ENCODE measurements around the gene FEM1A. TPM values are rescaled to one million over a fixed set of nuclear protein-coding genes. Genes with fewer than 3 reads are reported as not detected.
"Not testable (repeated sequence)": the region's sequence is repeated elsewhere in the genome, so short reads cannot be mapped to it uniquely, and the experiment has no call there.

Gene FEM1A
- total RNA-seq, 1 donor = 13.8 TPM

- not testable (repeated sequence) for H3K4me3 ChIP-seq (ENCODE audit: low read depth, low read length); DNase-seq (ENCODE audit: low read depth)
Measured at GRCh38 chr19:4793278-4793677, 1.7 kb downstream of the FEM1A start.

DNA sequence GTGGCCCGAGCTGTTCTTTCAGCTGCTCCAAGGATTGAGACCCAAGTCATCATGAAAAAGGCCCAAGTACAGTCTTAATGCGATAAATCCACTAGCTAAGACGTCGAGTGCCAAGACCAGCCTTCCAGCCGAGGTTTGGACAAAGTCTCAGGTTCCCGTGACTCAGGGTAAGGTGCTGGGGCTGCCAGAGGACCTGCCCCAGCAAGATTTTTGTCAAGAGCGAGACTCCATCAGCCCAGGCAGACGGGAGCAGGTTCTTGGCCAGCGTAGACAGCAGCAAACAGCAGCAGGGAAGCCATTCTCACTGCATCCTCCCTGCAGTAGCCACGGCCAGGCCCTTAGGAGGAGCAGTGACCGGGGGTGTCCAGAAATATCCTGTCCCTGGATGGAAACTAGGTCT lies 3.4 kb downstream of the FEM1A start:
- no peak for DNase-seq (ENCODE audit: low read depth)
- TF ChIP-seq, protein P1, sequence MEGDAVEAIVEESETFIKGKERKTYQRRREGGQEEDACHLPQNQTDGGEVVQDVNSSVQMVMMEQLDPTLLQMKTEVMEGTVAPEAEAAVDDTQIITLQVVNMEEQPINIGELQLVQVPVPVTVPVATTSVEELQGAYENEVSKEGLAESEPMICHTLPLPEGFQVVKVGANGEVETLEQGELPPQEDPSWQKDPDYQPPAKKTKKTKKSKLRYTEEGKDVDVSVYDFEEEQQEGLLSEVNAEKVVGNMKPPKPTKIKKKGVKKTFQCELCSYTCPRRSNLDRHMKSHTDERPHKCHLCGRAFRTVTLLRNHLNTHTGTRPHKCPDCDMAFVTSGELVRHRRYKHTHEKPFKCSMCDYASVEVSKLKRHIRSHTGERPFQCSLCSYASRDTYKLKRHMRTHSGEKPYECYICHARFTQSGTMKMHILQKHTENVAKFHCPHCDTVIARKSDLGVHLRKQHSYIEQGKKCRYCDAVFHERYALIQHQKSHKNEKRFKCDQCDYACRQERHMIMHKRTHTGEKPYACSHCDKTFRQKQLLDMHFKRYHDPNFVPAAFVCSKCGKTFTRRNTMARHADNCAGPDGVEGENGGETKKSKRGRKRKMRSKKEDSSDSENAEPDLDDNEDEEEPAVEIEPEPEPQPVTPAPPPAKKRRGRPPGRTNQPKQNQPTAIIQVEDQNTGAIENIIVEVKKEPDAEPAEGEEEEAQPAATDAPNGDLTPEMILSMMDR (IDR thresholded peaks at IDR 0.05; ENCODE audit: insufficient read depth, low read depth, low read length) = no peak
- H3K4me3 ChIP-seq (ENCODE audit: low read depth, low read length) = no peak overlapping the region

DNA sequence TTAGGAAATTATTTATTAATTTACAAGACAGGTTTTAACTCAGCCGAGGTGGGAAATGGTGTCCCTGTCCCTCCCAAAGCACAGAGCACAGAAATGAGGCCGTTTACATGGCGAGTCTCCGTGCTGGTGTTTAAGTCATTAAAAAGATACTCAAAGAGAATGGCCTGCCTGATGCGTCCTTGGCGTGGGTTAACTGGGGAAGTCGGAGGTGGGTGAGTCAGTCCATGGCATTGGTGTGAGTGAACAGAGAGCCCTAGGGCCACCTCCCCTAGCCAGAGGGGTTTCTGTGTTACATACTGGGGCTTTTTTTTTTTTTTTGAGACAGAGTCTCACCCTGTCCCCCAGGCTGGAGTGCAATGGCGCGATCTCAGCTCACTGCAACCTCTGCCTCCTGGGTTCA lies 3.9 kb downstream of the FEM1A start:
- TF ChIP-seq, protein P1 (IDR thresholded peaks at IDR 0.05; ENCODE audit: insufficient read depth, low read depth, low read length) = no peak
- no peak overlapping the region for H3K4me3 ChIP-seq (ENCODE audit: low read depth, low read length)
- DNase-seq (ENCODE audit: low read depth) = no peak

- no peak for DNase-seq (ENCODE audit: low read depth)
- H3K4me3 ChIP-seq (ENCODE audit: low read depth, low read length) = no peak overlapping the region
- TF ChIP-seq, protein P1 (IDR thresholded peaks at IDR 0.05; ENCODE audit: insufficient read depth, low read depth, low read length) = no peak
Measured at GRCh38 chr19:4800591-4801081, 9.1 kb downstream of the FEM1A start.

- DNase-seq (ENCODE audit: low read depth) = no peak
- no peak overlapping the region for H3K4me3 ChIP-seq (ENCODE audit: low read depth, low read length)
- TF ChIP-seq, protein P1 (IDR thresholded peaks at IDR 0.05; ENCODE audit: insufficient read depth, low read depth, low read length) = no peak
Measured at GRCh38 chr19:4801085-4801619, 9.6 kb downstream of the FEM1A start.

DNA sequence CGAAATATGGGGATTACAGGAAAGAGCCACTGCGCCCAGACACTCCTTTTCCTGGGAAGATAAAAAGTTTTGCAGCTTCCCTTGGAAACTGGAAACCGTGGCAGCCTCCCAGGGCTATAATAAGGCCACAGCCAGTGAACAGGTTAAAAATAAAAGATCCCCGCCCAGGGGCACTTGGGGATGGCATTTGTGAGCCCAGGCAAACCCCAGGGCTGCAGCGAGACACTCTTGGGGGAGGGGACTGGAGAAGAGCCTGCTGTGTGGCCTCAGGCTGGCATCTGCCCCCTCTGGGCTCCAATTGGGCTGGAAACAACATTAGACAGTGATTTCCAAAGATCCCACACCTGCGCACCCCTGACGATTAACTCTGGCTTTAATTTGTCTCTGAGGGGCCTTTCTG lies 11.2 kb downstream of the FEM1A start:
- TF ChIP-seq, protein P1 (IDR thresholded peaks at IDR 0.05; ENCODE audit: insufficient read depth, low read depth, low read length) = no peak
- no peak overlapping the region for H3K4me3 ChIP-seq (ENCODE audit: low read depth, low read length)
- DNase-seq (ENCODE audit: low read depth) = no peak

DNA sequence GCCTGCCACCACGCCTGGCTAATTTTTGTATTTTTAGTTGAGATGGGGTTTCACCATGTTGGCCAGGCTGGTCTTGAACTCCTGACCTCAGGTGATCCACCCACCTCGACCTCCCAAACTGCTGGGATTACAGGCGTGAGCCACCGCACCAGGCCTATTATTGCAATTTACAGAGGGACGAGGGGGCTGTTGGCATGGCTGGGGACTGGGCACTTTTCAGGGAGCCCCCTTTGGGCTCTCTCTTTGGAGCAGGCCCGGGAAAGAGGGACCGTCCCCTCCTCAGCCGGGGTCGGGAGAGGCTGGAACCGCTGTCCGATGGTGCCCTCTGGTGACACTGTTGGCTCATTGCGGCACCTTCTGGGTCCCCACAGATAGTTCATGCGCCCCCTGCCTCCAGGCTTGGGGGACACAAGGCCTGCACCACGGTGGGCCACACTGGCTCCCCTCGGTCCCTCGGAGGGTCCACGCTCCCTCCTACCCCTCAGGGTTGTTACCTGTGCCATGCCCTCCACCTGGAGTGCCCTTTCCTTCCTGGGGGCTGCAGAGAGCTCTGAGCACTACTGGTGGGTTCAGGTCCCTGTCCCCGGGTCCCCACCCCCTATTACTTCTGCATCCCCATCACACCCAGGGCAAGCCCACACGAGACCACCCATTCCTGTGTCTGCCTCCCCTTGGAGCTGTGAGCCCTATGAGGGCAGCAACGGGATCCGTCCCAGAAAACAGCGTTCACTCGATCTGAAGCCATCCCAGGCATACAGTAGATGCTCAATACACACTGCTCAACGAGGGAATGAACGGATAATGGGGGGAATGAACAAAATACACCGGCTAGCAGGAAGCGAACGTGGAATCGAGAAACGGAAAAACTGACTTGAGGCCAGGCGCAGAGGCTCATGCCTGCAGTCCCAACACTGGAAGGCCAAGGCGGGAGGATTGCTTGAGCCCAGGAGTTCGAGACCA lies 12.5 kb downstream of the FEM1A start:
- no peak overlapping the region for H3K4me3 ChIP-seq (ENCODE audit: low read depth, low read length)
- DNase-seq (ENCODE audit: low read depth) = peak; percentile 54
- TF ChIP-seq, protein P1 (IDR thresholded peaks at IDR 0.05; ENCODE audit: insufficient read depth, low read depth, low read length) = peak; percentile 80

DNA sequence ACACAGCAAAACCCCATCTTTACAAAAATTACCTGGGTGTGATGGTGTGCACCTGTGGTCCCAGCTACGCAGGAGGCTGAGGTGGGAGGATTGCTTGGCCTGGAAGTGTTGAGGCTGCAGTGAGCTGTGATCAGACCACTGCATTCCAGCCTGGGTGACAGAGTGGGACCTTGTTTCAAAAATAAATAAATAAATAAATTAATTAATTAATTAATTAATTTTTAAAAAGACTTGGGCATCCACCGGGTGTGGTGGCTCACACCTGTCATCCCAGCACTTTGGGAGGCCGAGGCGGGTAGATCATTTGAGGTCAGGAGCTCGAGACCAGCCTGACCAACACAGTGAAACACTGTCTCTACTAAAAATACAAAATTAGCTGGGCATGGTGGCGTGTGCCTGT lies 13.6 kb downstream of the FEM1A start:
- not testable (repeated sequence) for H3K4me3 ChIP-seq (ENCODE audit: low read depth, low read length); DNase-seq (ENCODE audit: low read depth)
